WTC11 (cell line): ENCODE measurements around the gene FHIT. TPM values are rescaled to one million over a fixed set of nuclear protein-coding genes. Genes with fewer than 3 reads are reported as not detected.
A peak's percentile ranks its signal among the peaks of the same experiment; 100 is the strongest.

Source experiments
- ATAC-seq: fragments of 200-7000 bp; cut with Tn5 transposase; 2 replicates; pipeline ENCODE4 v1.10.0; 2021; ENCODE audit warnings: mild to moderate bottlenecking, moderate library complexity
- CTCF ChIA-PET: fragments of 300-600 bp; sonication (Branson Sonifier 250); formaldehyde crosslinking; loops from one replicate; lab custom pipeline; 2021; ENCODE audit warnings: antibody characterized with exemption; lab: Charles Lee
- POLR2A ChIA-PET: fragments of 350-600 bp; sonication (Branson Sonifier 250); formaldehyde crosslinking; loops from one replicate; lab custom pipeline; 2021; ENCODE audit warnings: antibody characterized with exemption; lab: Charles Lee
- DNase-seq: peaks from one replicate; pipeline ENCODE4 v3.0.0; 2021; ENCODE audit warnings: low spot score
- H3K27ac Mint-ChIP-seq: 2 replicates; pipeline ENCODE4 v1.8.0; 2021; ENCODE audit warnings: mixed read lengths
- H3K27me3 Mint-ChIP-seq: 2 replicates; pipeline ENCODE4 v1.8.0; 2021; ENCODE audit warnings: low read depth, mild to moderate bottlenecking, moderate library complexity, mixed read lengths
- H3K36me3 Mint-ChIP-seq: 2 replicates; pipeline ENCODE4 v1.8.0; 2021; ENCODE audit warnings: mixed read lengths
- H3K4me1 Mint-ChIP-seq: 2 replicates; pipeline ENCODE4 v1.8.0; 2022; ENCODE audit warnings: mixed read lengths
- H3K4me3 Mint-ChIP-seq: 2 replicates; pipeline ENCODE4 v1.8.0; 2021; ENCODE audit warnings: mild to moderate bottlenecking, moderate library complexity, mixed read lengths
- H3K9me3 Mint-ChIP-seq: 2 replicates; pipeline ENCODE4 v1.8.0; 2021; ENCODE audit warnings: mixed read lengths
- GTF2I ChIP-seq: fragments of 250-450 bp; sonication (Bioruptor Pico); conservative IDR thresholded peaks from 2 replicates; pipeline ENCODE4 v1.4.0; 2021; ENCODE audit warnings: mild to moderate bottlenecking
- HMGA2 ChIP-seq: fragments of 250-450 bp; sonication (Bioruptor Pico); IDR thresholded peaks from 2 replicates; pipeline ENCODE4 v1.4.0; 2021; ENCODE audit warnings: mild to moderate bottlenecking, moderate library complexity
- KAT7 ChIP-seq: sonication (generic); formaldehyde crosslinking; IDR thresholded peaks from 2 replicates; pipeline ENCODE4 v1.8.1; 2023; ENCODE audit warnings: missing genetic modification reagents, mild to moderate bottlenecking, borderline replicate concordance
- MYBL2 ChIP-seq: sonication (generic); formaldehyde crosslinking; IDR thresholded peaks from 2 replicates; pipeline ENCODE4 v1.8.1; 2023; ENCODE audit warnings: mild to moderate bottlenecking, moderate library complexity, missing genetic modification reagents
- ZNF138 ChIP-seq: sonication (generic); formaldehyde crosslinking; conservative IDR thresholded peaks from 2 replicates; pipeline ENCODE4 v1.8.1; 2022; ENCODE audit warnings: mild to moderate bottlenecking, moderate library complexity, missing genetic modification reagents
- ZNF263 ChIP-seq: sonication (generic); formaldehyde crosslinking; IDR thresholded peaks from 2 replicates; pipeline ENCODE4 v1.8.1; 2022; ENCODE audit warnings: low read depth, mild to moderate bottlenecking, moderate library complexity, missing genetic modification reagents
- ZNF396 ChIP-seq: fragments of 250-450 bp; sonication (Bioruptor Pico); IDR thresholded peaks from 2 replicates; pipeline ENCODE4 v1.8.0; 2021; ENCODE audit warnings: mild to moderate bottlenecking, moderate library complexity, borderline replicate concordance
- ZNF416 ChIP-seq: fragments of 250-450 bp; sonication (Bioruptor Pico); IDR thresholded peaks from 2 replicates; pipeline ENCODE4 v1.9.0; 2021; ENCODE audit warnings: mild to moderate bottlenecking, inconsistent platforms
- total RNA-seq: library from RNA; stranded (reverse); gene quantifications from 3 replicates; pipeline ENCODE4 v1.2.3, GENCODE V29; 2021
- TF ChIP-seq, protein P1 (sequence below): sonication (generic); formaldehyde crosslinking; IDR thresholded peaks from 2 replicates; pipeline ENCODE4 v1.8.1; 2023; ENCODE audit warnings: mild to moderate bottlenecking, missing genetic modification reagents
- TF ChIP-seq, protein P2 (sequence below): sonication (generic); formaldehyde crosslinking; IDR thresholded peaks from 2 replicates; pipeline ENCODE4 v1.8.1; 2022; ENCODE audit warnings: mild to moderate bottlenecking, moderate library complexity, missing genetic modification reagents
- TF ChIP-seq, protein P3 (sequence below): sonication (generic); formaldehyde crosslinking; IDR thresholded peaks from 2 replicates; pipeline ENCODE4 v1.8.1; 2022; ENCODE audit warnings: mild to moderate bottlenecking, missing genetic modification reagents, moderate library complexity, borderline replicate concordance
- TF ChIP-seq, protein P4 (sequence below): sonication (generic); formaldehyde crosslinking; IDR thresholded peaks from 2 replicates; pipeline ENCODE4 v1.8.1; 2022; ENCODE audit warnings: missing genetic modification reagents, borderline replicate concordance
- TF ChIP-seq, protein P5 (sequence below): sonication (generic); formaldehyde crosslinking; conservative IDR thresholded peaks from 2 replicates; pipeline ENCODE4 v1.8.1; 2022; ENCODE audit warnings: mild to moderate bottlenecking, missing genetic modification reagents
- TF ChIP-seq, protein P6 (sequence below): fragments of 250-450 bp; sonication (Bioruptor Pico); IDR thresholded peaks from 2 replicates; pipeline ENCODE4 v2.1.2; 2022; ENCODE audit warnings: mild to moderate bottlenecking, moderate library complexity
- TF ChIP-seq, protein P7 (sequence below): fragments of 250-450 bp; sonication (Bioruptor Pico); IDR thresholded peaks from 2 replicates; pipeline ENCODE4 v1.9.0; 2021; ENCODE audit warnings: moderate library complexity, mild to moderate bottlenecking, inconsistent platforms, borderline replicate concordance
- TF ChIP-seq, protein P8 (sequence below): sonication (generic); formaldehyde crosslinking; IDR thresholded peaks from 2 replicates; pipeline ENCODE4 v1.8.0; 2022; ENCODE audit warnings: mild to moderate bottlenecking, missing genetic modification reagents

The FHIT gene
- total RNA-seq, 1 experiment from 2014 or later, result 2.6 TPM

DNA sequence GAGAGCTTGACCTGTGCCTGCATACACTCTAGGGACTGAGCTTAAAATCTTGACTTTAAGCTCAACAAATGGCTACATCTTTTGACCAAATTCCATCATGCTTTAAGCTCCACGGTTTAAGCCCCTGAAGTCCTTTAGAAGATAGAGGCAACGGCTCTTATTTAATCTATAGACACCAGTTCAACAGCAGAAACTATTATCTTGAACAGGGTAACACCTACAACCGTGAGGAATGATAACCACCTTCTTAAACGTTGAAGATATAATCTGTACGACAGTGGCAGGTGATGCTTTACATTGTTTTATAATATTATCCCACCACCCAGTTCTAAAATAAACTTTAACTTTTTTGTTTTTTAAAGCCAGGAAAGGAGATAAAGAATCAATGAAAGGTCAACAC lies 1007.8 kb downstream of the FHIT start:
- peaks cover 9% of the 10 kb centered on the region for H3K9me3 Mint-ChIP-seq
- CTCF ChIA-PET, result no interaction called here
- POLR2A ChIA-PET, result no interaction called here
- no peak for TF ChIP-seq MYBL2 (CRISPR knock-in tag)
- TF ChIP-seq, protein P1, sequence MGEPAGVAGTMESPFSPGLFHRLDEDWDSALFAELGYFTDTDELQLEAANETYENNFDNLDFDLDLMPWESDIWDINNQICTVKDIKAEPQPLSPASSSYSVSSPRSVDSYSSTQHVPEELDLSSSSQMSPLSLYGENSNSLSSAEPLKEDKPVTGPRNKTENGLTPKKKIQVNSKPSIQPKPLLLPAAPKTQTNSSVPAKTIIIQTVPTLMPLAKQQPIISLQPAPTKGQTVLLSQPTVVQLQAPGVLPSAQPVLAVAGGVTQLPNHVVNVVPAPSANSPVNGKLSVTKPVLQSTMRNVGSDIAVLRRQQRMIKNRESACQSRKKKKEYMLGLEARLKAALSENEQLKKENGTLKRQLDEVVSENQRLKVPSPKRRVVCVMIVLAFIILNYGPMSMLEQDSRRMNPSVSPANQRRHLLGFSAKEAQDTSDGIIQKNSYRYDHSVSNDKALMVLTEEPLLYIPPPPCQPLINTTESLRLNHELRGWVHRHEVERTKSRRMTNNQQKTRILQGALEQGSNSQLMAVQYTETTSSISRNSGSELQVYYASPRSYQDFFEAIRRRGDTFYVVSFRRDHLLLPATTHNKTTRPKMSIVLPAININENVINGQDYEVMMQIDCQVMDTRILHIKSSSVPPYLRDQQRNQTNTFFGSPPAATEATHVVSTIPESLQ (CRISPR knock-in tag), result no peak
- no peak for TF ChIP-seq ZNF396 (CRISPR knock-in tag)
- TF ChIP-seq, protein P2, sequence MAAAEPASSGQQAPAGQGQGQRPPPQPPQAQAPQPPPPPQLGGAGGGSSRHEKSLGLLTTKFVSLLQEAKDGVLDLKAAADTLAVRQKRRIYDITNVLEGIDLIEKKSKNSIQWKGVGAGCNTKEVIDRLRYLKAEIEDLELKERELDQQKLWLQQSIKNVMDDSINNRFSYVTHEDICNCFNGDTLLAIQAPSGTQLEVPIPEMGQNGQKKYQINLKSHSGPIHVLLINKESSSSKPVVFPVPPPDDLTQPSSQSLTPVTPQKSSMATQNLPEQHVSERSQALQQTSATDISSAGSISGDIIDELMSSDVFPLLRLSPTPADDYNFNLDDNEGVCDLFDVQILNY, result no peak
- no peak for TF ChIP-seq ZNF416 (CRISPR knock-in tag)
- TF ChIP-seq, protein P3, sequence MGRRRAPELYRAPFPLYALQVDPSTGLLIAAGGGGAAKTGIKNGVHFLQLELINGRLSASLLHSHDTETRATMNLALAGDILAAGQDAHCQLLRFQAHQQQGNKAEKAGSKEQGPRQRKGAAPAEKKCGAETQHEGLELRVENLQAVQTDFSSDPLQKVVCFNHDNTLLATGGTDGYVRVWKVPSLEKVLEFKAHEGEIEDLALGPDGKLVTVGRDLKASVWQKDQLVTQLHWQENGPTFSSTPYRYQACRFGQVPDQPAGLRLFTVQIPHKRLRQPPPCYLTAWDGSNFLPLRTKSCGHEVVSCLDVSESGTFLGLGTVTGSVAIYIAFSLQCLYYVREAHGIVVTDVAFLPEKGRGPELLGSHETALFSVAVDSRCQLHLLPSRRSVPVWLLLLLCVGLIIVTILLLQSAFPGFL (CRISPR knock-in tag), result no peak
- no peak for TF ChIP-seq ZNF138 (CRISPR knock-in tag)
- TF ChIP-seq, protein P4, sequence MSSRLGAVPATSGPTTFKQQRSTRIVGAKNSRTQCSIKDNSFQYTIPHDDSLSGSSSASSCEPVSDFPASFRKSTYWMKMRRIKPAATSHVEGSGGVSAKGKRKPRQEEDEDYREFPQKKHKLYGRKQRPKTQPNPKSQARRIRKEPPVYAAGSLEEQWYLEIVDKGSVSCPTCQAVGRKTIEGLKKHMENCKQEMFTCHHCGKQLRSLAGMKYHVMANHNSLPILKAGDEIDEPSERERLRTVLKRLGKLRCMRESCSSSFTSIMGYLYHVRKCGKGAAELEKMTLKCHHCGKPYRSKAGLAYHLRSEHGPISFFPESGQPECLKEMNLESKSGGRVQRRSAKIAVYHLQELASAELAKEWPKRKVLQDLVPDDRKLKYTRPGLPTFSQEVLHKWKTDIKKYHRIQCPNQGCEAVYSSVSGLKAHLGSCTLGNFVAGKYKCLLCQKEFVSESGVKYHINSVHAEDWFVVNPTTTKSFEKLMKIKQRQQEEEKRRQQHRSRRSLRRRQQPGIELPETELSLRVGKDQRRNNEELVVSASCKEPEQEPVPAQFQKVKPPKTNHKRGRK (CRISPR knock-in tag), result no peak
- TF ChIP-seq KAT7 (CRISPR knock-in tag), result no peak
- TF ChIP-seq, protein P5, sequence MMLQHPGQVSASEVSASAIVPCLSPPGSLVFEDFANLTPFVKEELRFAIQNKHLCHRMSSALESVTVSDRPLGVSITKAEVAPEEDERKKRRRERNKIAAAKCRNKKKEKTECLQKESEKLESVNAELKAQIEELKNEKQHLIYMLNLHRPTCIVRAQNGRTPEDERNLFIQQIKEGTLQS (CRISPR knock-in tag), result no peak
- TF ChIP-seq, protein P6, sequence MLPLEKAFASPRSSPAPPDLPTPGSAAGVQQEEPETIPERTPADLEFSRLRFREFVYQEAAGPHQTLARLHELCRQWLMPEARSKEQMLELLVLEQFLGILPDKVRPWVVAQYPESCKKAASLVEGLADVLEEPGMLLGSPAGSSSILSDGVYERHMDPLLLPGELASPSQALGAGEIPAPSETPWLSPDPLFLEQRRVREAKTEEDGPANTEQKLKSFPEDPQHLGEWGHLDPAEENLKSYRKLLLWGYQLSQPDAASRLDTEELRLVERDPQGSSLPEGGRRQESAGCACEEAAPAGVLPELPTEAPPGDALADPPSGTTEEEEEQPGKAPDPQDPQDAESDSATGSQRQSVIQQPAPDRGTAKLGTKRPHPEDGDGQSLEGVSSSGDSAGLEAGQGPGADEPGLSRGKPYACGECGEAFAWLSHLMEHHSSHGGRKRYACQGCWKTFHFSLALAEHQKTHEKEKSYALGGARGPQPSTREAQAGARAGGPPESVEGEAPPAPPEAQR (CRISPR knock-in tag), result no peak
- TF ChIP-seq, protein P7, sequence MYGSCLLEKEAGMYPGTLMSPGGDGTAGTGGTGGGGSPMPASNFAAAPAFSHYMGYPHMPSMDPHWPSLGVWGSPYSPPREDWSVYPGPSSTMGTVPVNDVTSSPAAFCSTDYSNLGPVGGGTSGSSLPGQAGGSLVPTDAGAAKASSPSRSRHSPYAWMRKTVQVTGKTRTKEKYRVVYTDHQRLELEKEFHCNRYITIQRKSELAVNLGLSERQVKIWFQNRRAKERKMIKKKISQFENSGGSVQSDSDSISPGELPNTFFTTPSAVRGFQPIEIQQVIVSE, result no peak
- no peak for TF ChIP-seq GTF2I (CRISPR knock-in tag)
- TF ChIP-seq, protein P8, sequence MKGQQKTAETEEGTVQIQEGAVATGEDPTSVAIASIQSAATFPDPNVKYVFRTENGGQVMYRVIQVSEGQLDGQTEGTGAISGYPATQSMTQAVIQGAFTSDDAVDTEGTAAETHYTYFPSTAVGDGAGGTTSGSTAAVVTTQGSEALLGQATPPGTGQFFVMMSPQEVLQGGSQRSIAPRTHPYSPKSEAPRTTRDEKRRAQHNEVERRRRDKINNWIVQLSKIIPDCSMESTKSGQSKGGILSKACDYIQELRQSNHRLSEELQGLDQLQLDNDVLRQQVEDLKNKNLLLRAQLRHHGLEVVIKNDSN (CRISPR knock-in tag), result no peak
- TF ChIP-seq ZNF263 (CRISPR knock-in tag), result no peak
- H3K4me1 Mint-ChIP-seq, result peaks cover 47% of the 10 kb centered on the region
- no peak overlapping the region for H3K4me3 Mint-ChIP-seq
- no peak for DNase-seq
- no peak for ATAC-seq
- H3K27me3 Mint-ChIP-seq, result 0 out of 2 replicates have a peak, but pooled peaks cover 4% of the 10 kb centered on the region
- peaks cover 7% of the 10 kb centered on the region for H3K36me3 Mint-ChIP-seq
- no peak overlapping the region for H3K27ac Mint-ChIP-seq

DNA sequence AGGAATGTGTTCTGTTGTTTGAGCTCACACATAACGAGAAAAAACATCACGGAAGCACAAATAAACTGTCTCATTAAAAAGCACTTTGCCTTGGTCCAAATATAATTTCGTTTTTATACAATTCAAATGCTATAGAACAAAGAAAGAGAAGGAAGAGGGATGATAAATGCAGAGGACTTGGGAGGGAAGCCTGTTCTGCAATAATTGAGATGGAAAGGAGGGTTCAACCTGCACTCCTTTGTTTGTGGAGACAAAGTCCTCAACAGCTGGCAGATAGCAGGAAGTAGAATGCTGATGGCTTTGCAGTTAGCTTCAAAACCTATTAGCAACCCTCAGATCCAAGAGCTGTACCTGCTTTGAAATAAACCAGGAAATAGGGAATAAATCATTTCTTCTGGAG lies 1010.8 kb downstream of the FHIT start:
- CTCF ChIA-PET, result interaction anchor here (1.5 kb wide), 1 partner anchor 191 kb away, joined by 5 read pairs; no protein-coding TSS in a partner anchor
- no peaks in the 10 kb centered on the region for H3K36me3 Mint-ChIP-seq
- ATAC-seq, result peak; percentile 86
- peak overlapping the region; percentile 23; the same call in 1 of the 2 replicates for H3K27ac Mint-ChIP-seq
- TF ChIP-seq HMGA2, result no peak
- TF ChIP-seq, protein P6 (CRISPR knock-in tag), result 0 out of 2 replicates have a peak, but pooled peaks have one; percentile 34
- TF ChIP-seq, all 79 proteins: peak for 1
- no peaks in the 10 kb centered on the region for H3K27me3 Mint-ChIP-seq
- peaks cover 47% of the 10 kb centered on the region for H3K4me1 Mint-ChIP-seq
- POLR2A ChIA-PET, result no interaction called here
- no peak for DNase-seq
- no peaks in the 10 kb centered on the region for H3K9me3 Mint-ChIP-seq
- H3K4me3 Mint-ChIP-seq, result no peak overlapping the region
